ENCODE data around the gene HAPLN2. TPM values are rescaled to one million over a fixed set of nuclear protein-coding genes. Genes with fewer than 3 reads are reported as not detected.

The HAPLN2 gene
- total RNA-seq, 1 donor: not detected

- no peak for TF ChIP-seq CTCF (IDR thresholded peaks at IDR 0.05; ENCODE audit: insufficient read depth, low read length)
- no peak overlapping the region for H3K4me3 ChIP-seq (ENCODE audit: low read depth, low read length)
- DNase-seq (ENCODE audit: low read depth): no peak
Observed at GRCh38 chr1:156578055-156578454, 41.2 kb upstream of the HAPLN2 start.

GRCh38 chr1:156579472-156579871 lies 39.7 kb upstream of the HAPLN2 start, which contains the start of gene TTC24:
Gene TTC24 (plus strand): TSS chr1:156579723. CDS start chr1:156581365, 1,642 bp downstream.
- no peak within 1 kb of the TSS for H3K4me3 ChIP-seq (ENCODE audit: low read depth, low read length)
- no peak for DNase-seq (ENCODE audit: low read depth)
- no peak for TF ChIP-seq CTCF (IDR thresholded peaks at IDR 0.05; ENCODE audit: insufficient read depth, low read length)

GRCh38 chr1:156581661-156582387 lies 37.4 kb upstream of the HAPLN2 start:
- no peak for TF ChIP-seq CTCF (IDR thresholded peaks at IDR 0.05; ENCODE audit: insufficient read depth, low read length)
- DNase-seq (ENCODE audit: low read depth): no peak
- H3K4me3 ChIP-seq (ENCODE audit: low read depth, low read length): no peak overlapping the region

- no peak for DNase-seq (ENCODE audit: low read depth)
- H3K4me3 ChIP-seq (ENCODE audit: low read depth, low read length): no peak overlapping the region
- TF ChIP-seq CTCF (IDR thresholded peaks at IDR 0.05; ENCODE audit: insufficient read depth, low read length): no peak
Observed at GRCh38 chr1:156582388-156583017, 36.7 kb upstream of the HAPLN2 start.

GRCh38 chr1:156583821-156584622 lies 35.2 kb upstream of the HAPLN2 start:
- peak; percentile 96 for TF ChIP-seq CTCF (IDR thresholded peaks at IDR 0.05; ENCODE audit: insufficient read depth, low read length)
- peak; percentile 92 for DNase-seq (ENCODE audit: low read depth)
- no peak overlapping the region for H3K4me3 ChIP-seq (ENCODE audit: low read depth, low read length)

GRCh38 chr1:156584813-156585212 lies 34.4 kb upstream of the HAPLN2 start:
- TF ChIP-seq CTCF (IDR thresholded peaks at IDR 0.05; ENCODE audit: insufficient read depth, low read length): no peak
- DNase-seq (ENCODE audit: low read depth): no peak

More at GRCh38 chr1:156584813-156585212, 34.4 kb upstream of the HAPLN2 start:
- no peak overlapping the region for H3K4me3 ChIP-seq (ENCODE audit: low read depth, low read length)

All from fibroblast of the aortic adventitia (primary cell).